ENCODE results near the gene BRI3.

- no peak for TF ChIP-seq CTCF (optimal IDR thresholded peaks at IDR 0.05 in 1 of 3, IDR thresholded peaks at IDR 0.05 in 1 of 3, conservative IDR thresholded peaks at IDR 0.05 in 1 of 3; ENCODE audit: extremely low read depth in 1 of 3, insufficient read depth in 2 of 3, low read length in 3 of 3)
- no peak for TF ChIP-seq EZH2 (IDR thresholded peaks at IDR 0.05; ENCODE audit: low read length)
Observed at GRCh38 chr7:98280296-98280695, 1.2 kb upstream of the BRI3 start.
